Hepatocyte (in vitro differentiated cells): Measurements from ENCODE around the gene AGAP3. TPM values are rescaled to one million over a fixed set of nuclear protein-coding genes. Genes with fewer than 3 reads are reported as not detected.

Experiments
- DNase-seq: peaks from one replicate; pipeline ENCODE4 v3.0.0-alpha.2; 2016; ENCODE audit warnings: low spot score
- H2AFZ ChIP-seq: fragments of 200-600 bp; sonication (generic); 2 replicates; pipeline ENCODE4 v1.6.0; 2016; ENCODE audit warnings: antibody characterized with exemption, mild to moderate bottlenecking
- H3K27ac ChIP-seq: fragments of 200-600 bp; sonication (generic); 2 replicates; pipeline ENCODE4 v1.5.1; 2016; ENCODE audit warnings: mild to moderate bottlenecking
- H3K27me3 ChIP-seq: fragments of 200-600 bp; sonication (generic); 2 replicates; pipeline ENCODE4 v1.6.1; 2016
- H3K36me3 ChIP-seq: fragments of 200-600 bp; sonication (generic); replicated peaks from 2 replicates; pipeline ENCODE4 v1.5.1; 2016; ENCODE audit warnings: low read depth; ENCODE audit not compliant: insufficient read depth
- H3K4me1 ChIP-seq: fragments of 200-600 bp; sonication (generic); 2 replicates; pipeline ENCODE4 v1.5.1; 2016; ENCODE audit warnings: mild to moderate bottlenecking, moderate library complexity; ENCODE audit not compliant: insufficient read depth
- H3K4me2 ChIP-seq: fragments of 200-600 bp; sonication (generic); 2 replicates; pipeline ENCODE4 v1.6.0; 2016
- H3K4me3 ChIP-seq: fragments of 200-600 bp; sonication (generic); 2 replicates; pipeline ENCODE4 v1.5.1; 2016; ENCODE audit warnings: mild to moderate bottlenecking
- H3K79me2 ChIP-seq: fragments of 200-600 bp; sonication (generic); 2 replicates; pipeline ENCODE4 v1.6.0; 2017; ENCODE audit warnings: mild to moderate bottlenecking
- H3K9me2 ChIP-seq: fragments of 200-600 bp; sonication (generic); replicated peaks from 2 replicates; pipeline ENCODE4 v1.6.0; 2017; ENCODE audit warnings: mild to moderate bottlenecking; ENCODE audit not compliant: insufficient read depth
- H3K9me3 ChIP-seq: fragments of 200-600 bp; sonication (generic); 2 replicates; pipeline ENCODE4 v1.5.1; 2016; ENCODE audit warnings: low read depth, mild to moderate bottlenecking
- H4K20me1 ChIP-seq: fragments of 200-600 bp; sonication (generic); 2 replicates; pipeline ENCODE4 v1.6.0; 2016; ENCODE audit warnings: mild to moderate bottlenecking; ENCODE audit not compliant: insufficient read depth, poor library complexity, severe bottlenecking
- CTCF ChIP-seq: fragments of 200-600 bp; sonication (generic); IDR thresholded peaks from 2 replicates; pipeline ENCODE4 v1.5.1; 2016; ENCODE audit warnings: antibody characterized with exemption, mild to moderate bottlenecking; ENCODE audit not compliant: poor library complexity
- EZH2 ChIP-seq: fragments of 200-600 bp; sonication (generic); IDR thresholded peaks from 2 replicates; pipeline ENCODE4 v1.6.1; 2016; ENCODE audit warnings: antibody characterized with exemption, mild to moderate bottlenecking, borderline replicate concordance
- EZH2phosphoT487 ChIP-seq: fragments of 200-600 bp; sonication (generic); IDR thresholded peaks from one replicate; pipeline ENCODE4 v1.6.1; 2018; ENCODE audit warnings: antibody characterized with exemption, mild to moderate bottlenecking, low read depth, moderate library complexity; ENCODE audit not compliant: unreplicated experiment, severe bottlenecking
- WGBS: methylation state at CpG from one replicate; pipeline ENCODE4 v1.1.6; 2016; ENCODE audit warnings: low lambda C conversion rate; ENCODE audit errors: missing lambda C conversion rate; 5-methylcytosine and 5-hydroxymethylcytosine counted together
- polyA plus RNA-seq: library from polyadenylated mRNA; unstranded; fragments of >200 nt; fragmentation: Nextera tagmentation; extraction: Ambion mirVana; gene quantifications from 2 replicates; pipeline ENCODE4 v1.2.1, GENCODE V29; 2016
- total RNA-seq: library from RNA; depleted of rRNA; stranded (reverse); fragments of >200 nt; gene quantifications from 2 replicates; pipeline ENCODE4 v1.2.3, GENCODE V29; 2014

Gene AGAP3
- total RNA-seq, result 23.7 and 44.0 TPM in 2 replicates
- 56.7 and 63.5 TPM in 2 replicates for polyA plus RNA-seq

DNA sequence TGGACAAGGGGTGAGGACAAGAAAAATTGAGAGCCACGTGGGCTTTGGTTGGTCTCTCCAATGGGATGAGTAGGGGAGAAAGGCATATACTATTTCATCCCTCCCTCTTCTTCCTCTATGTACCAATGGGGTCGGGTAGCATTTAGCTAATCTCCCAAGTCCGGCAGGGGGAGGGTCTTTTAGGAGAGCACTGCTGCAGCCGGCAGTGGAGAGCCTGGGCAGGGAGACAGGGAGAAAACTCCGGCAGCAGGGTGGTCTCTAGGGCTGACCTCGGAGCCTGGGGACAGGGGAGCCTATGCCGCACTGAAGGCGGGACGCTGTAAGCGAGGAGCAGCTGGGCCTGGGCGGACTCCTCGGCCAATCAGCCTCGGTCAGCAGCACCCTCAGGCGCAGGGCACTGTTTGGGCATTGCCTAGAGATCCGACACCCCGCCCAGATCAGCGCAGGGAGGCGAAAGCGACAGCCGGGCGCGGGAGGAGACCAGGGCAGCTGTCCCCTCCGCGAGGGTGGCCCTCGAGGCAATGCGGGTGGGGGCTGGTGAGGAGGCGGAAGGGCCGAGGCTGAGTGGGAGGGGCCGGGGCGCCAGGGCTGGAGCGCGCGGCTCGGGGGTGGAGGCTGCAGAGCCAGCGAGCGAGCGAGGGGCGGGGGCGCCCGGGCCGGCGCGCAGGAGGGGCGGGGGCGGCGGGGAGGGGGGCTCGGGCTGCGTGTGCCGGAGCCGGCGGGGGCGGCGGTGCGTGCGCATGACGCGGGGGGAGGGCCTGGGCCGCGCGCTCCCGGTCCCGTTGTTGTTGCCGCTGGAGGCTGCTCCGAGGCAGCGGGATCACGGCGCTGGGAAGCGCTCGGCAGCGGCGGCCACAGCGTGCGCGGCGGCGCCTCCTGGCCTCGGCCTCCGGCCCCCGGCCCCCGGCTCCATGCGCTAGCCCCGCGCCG, at the start of gene AGAP3:
Gene AGAP3, plus strand, starts transcription at position 785 of the 930 bp plus-strand sequence. CDS start 267 bp downstream, outside the sequence.
- Histone ChIP-seq H3K4me3 (peak within 1 kb of the TSS; percentile 95), H3K79me2 (peaks cover 59% of the 10 kb centered on the region), H4K20me1 (peaks cover 30% of the 10 kb centered on the region), H3K9me3 (no peaks in the 10 kb centered on the region), H3K4me2 (peak within 1 kb of the TSS; percentile 100), H2AFZ (peak within 1 kb of the TSS; percentile 89), H3K4me1 (peaks cover 61% of the 10 kb centered on the region), H3K9me2 (no peaks in the 10 kb centered on the region), H3K27ac (peak within 1 kb of the TSS; percentile 91), H3K36me3 (no peaks in the 10 kb centered on the region), H3K27me3 (no peaks in the 10 kb centered on the region)
- WGBS, result 1% methylated on average over 22 of the region's 84 CpGs
- DNase-seq, result peak; percentile 91
- TF ChIP-seq CTCF (no peak), EZH2 (no peak), EZH2phosphoT487 (no peak)

DNA sequence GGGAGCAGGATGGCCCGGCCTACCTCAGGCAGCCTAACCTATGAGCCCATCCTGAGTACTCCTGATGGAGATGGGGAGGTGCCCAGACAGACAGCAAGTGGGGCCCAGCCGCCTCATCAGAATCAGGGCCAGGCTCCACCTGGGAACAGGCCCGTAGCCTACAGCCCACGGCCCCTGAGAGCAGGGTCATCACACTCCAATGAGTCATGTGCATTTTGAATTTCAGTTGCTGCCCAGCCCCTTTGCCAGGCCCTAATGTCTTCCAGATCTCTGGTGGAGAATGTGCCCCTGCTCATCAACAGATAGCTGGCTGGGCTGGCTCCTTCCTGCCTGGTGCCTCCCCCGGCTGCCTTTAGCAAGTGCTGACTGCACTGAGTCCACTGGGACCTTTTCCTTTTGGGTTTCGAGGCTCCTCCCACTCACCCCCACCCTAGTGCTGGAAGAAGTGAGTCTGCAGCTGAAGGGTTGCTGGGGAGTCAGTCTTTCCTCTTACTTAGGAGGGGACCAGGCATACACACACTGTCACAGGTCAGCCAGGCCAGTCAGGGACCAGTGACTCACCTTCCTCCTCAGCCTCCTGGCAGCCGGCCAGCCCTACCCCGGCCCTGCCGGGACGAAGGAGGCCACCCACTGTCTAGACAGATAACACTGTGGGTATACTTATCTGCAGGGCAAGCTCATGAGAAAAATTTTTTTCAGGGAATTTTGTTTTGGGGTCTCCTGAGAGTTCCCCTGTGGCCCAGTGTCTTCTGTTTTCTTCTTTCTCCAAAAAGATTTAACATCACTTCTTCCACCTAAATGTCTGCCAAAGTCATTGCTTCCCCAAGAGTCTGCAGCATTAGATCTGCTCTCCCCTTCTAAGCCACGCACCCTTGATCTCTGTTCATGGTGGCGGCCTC, 47.1 kb upstream of the AGAP3 start:
- Histone ChIP-seq H3K9me3 (no peaks in the 10 kb centered on the region), H3K36me3 (no peaks in the 10 kb centered on the region), H3K79me2 (no peaks in the 10 kb centered on the region), H4K20me1 (no peaks in the 10 kb centered on the region), H2AFZ (no peak overlapping the region), H3K9me2 (no peaks in the 10 kb centered on the region), H3K4me1 (peaks cover 16% of the 10 kb centered on the region), H3K4me3 (no peak overlapping the region), H3K4me2 (peak overlapping the region; percentile 30), H3K27ac (peak overlapping the region; percentile 56), H3K27me3 (no peaks in the 10 kb centered on the region)
- WGBS, result 42% methylated on average over 12 of the region's 12 CpGs
- no peak for TF ChIP-seq EZH2
- TF ChIP-seq CTCF, result no peak
- TF ChIP-seq EZH2phosphoT487, result no peak
- peak; percentile 92 for DNase-seq

DNA sequence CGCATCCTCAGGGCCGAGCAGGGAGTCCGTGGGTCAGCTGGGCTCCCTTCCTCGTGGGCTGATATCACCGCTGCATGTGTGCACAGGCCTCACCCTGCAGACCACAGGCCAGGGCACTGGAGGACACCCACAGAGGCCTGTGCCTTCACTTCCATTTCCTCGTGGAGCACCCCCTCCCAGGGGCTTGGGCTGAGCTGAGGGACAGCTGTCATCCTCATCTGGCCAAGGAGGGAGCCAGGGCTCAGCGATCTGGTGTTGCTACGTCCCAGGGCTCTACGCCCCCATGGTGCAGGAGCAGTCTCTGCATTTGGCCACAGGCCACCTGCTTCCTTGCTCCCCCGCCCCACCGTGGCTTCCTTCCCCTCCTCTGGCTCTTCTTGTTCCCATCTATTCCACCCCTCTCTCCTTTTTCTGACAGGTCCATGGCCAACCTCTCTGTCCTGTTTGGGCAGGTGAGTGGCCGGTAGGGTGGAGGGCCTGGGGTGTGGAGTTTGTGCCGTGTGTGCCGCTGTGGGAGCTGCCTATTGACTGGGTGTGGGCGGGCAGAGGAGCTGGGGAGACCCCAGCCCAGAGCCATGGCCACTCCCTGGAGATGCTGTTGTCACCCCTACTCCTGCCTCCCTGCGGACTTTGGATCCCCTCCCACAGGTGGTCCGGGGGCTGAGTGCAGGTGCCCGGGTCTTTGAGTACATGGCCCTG, 46.3 kb upstream of the AGAP3 start:
- peak overlapping the region; percentile 30 for H3K4me2 ChIP-seq
- no peak for TF ChIP-seq CTCF
- no peak for TF ChIP-seq EZH2
- TF ChIP-seq EZH2phosphoT487, result no peak
- 76% methylated on average over 18 of the region's 18 CpGs for WGBS

More for the DNA sequence above, 46.3 kb upstream of the AGAP3 start:
- no peak overlapping the region for H3K4me3 ChIP-seq
- no peaks in the 10 kb centered on the region for H4K20me1 ChIP-seq
- peak overlapping the region; percentile 56 for H3K27ac ChIP-seq
- no peak overlapping the region for H2AFZ ChIP-seq
- H3K27me3 ChIP-seq, result no peaks in the 10 kb centered on the region
- DNase-seq, result no peak
- no peaks in the 10 kb centered on the region for H3K36me3 ChIP-seq
- H3K9me3 ChIP-seq, result no peaks in the 10 kb centered on the region
- peaks cover 16% of the 10 kb centered on the region for H3K4me1 ChIP-seq
- H3K9me2 ChIP-seq, result no peaks in the 10 kb centered on the region
- H3K79me2 ChIP-seq, result no peaks in the 10 kb centered on the region
